ENCODE measurements around the gene PNN. TPM values are rescaled to one million over a fixed set of nuclear protein-coding genes. Genes with fewer than 3 reads are reported as not detected.

The PNN gene
- polyA plus RNA-seq, 1 donor from 2014 or later: 89.4 TPM

GRCh38 chr14:39154594-39155189 is 20.4 kb upstream of the PNN start:
- Histone ChIP-seq H3K4me2 (ENCODE audit: low read length) (no peak overlapping the region), H4K20me1 (ENCODE audit: insufficient read depth) (no peaks in the 10 kb centered on the region), H3K79me2 (replicated peaks; ENCODE audit: insufficient read depth, low read length) (no peaks in the 10 kb centered on the region), H3K27me3 (ENCODE audit: insufficient read depth, low read depth, low read length) (no peaks in the 10 kb centered on the region), H3K27ac (ENCODE audit: low read length) (no peak overlapping the region), H3K9me2 (ENCODE audit: insufficient read depth, low read length) (no peaks in the 10 kb centered on the region), H3K4me3 (ENCODE audit: low read length) (no peak overlapping the region), H3K9me3 (ENCODE audit: low read length) (no peaks in the 10 kb centered on the region), H2AFZ (ENCODE audit: low read depth, low read length) (no peak overlapping the region), H3K9ac (ENCODE audit: low read length) (no peak overlapping the region), H3F3A (ENCODE audit: insufficient read depth, low read length, poor library complexity, severe bottlenecking) (no peaks in the 10 kb centered on the region), H3K36me3 (ENCODE audit: insufficient read depth, low read length) (no peaks in the 10 kb centered on the region)
- TF ChIP-seq TAF1 (IDR thresholded peaks at IDR 0.05; ENCODE audit: low read depth): no peak
- no peak for TF ChIP-seq SMC3 (conservative IDR thresholded peaks at IDR 0.05; ENCODE audit: poor library complexity)
- no peak for TF ChIP-seq MXI1 (conservative IDR thresholded peaks at IDR 0.05; ENCODE audit: poor library complexity, severe bottlenecking)
- TF ChIP-seq CTCF (IDR thresholded peaks at IDR 0.05; ENCODE audit: poor library complexity, severe bottlenecking): no peak
- TF ChIP-seq POLR2AphosphoS5 (IDR thresholded peaks at IDR 0.05): no peak
- TF ChIP-seq EP300 (conservative IDR thresholded peaks at IDR 0.05; ENCODE audit: poor library complexity, severe bottlenecking): no peak
- no peak for TF ChIP-seq EZH2 (IDR thresholded peaks at IDR 0.05; ENCODE audit: borderline replicate concordance, insufficient read depth, low read length, poor library complexity, severe bottlenecking)
- TF ChIP-seq REST (IDR thresholded peaks at IDR 0.05; ENCODE audit: borderline replicate concordance): no peak
- no peak for TF ChIP-seq RAD21 (conservative IDR thresholded peaks at IDR 0.05)

- H4K20me1 ChIP-seq (ENCODE audit: insufficient read depth): no peaks in the 10 kb centered on the region
- H3K79me2 ChIP-seq (replicated peaks; ENCODE audit: insufficient read depth, low read length): peaks cover 10% of the 10 kb centered on the region
- H3K9ac ChIP-seq (ENCODE audit: low read length): no peak overlapping the region
- no peak overlapping the region for H3K4me3 ChIP-seq (ENCODE audit: low read length)
- H3K27ac ChIP-seq (ENCODE audit: low read length): no peak overlapping the region
- no peaks in the 10 kb centered on the region for H3K27me3 ChIP-seq (ENCODE audit: insufficient read depth, low read depth, low read length)
- TF ChIP-seq RAD21 (conservative IDR thresholded peaks at IDR 0.05): no peak
- TF ChIP-seq TAF1 (IDR thresholded peaks at IDR 0.05; ENCODE audit: low read depth): no peak
- TF ChIP-seq EP300 (conservative IDR thresholded peaks at IDR 0.05; ENCODE audit: poor library complexity, severe bottlenecking): no peak
- no peak for TF ChIP-seq POLR2AphosphoS5 (IDR thresholded peaks at IDR 0.05)
- TF ChIP-seq MXI1 (conservative IDR thresholded peaks at IDR 0.05; ENCODE audit: poor library complexity, severe bottlenecking): no peak
- H2AFZ ChIP-seq (ENCODE audit: low read depth, low read length): no peak overlapping the region
- no peaks in the 10 kb centered on the region for H3F3A ChIP-seq (ENCODE audit: insufficient read depth, low read length, poor library complexity, severe bottlenecking)
- H3K9me2 ChIP-seq (ENCODE audit: insufficient read depth, low read length): no peaks in the 10 kb centered on the region
- no peak overlapping the region for H3K4me2 ChIP-seq (ENCODE audit: low read length)
- H3K9me3 ChIP-seq (ENCODE audit: low read length): no peaks in the 10 kb centered on the region
- H3K36me3 ChIP-seq (ENCODE audit: insufficient read depth, low read length): peaks cover 6% of the 10 kb centered on the region
Measured at GRCh38 chr14:39157491-39157890, 17.6 kb upstream of the PNN start.

All from neural cell (in vitro differentiated cells).